ENCODE data around the gene FOXL3.

Gene FOXL3

DNA sequence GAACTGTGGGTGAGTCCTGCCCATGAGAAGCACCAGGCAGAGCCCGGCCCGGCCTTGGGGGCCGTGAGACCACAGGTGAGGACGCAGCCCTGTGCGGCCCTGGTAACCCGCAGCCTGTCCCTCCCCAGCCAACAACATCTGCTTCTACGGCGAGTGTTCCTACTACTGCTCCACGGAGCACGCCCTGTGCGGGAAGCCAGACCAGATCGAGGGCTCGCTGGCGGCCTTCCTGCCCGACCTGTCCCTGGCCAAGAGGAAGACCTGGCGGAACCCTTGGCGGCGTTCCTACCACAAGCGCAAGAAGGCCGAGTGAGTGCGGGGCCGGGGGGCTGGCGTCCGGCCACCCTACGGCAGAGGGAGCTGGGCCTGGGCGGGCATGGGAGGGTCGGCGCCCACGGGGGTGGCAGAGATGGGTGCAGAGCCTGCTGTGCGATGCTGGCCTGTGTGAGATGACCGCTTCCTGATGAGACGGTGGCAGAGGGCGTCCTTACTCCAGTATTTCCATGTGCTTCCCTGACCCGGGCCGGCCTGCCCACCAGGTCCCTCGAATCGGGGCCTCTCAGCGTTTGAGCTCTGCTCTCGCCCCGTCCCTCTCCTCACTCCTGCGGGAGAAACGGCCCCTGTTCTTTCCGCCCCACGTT, 34.1 kb upstream of the FOXL3 start:
- TF ChIP-seq POLR2AphosphoS5 (IDR thresholded peaks at IDR 0.05; ENCODE audit: low read depth, low read length) (no peak), SIN3A (IDR thresholded peaks at IDR 0.05; ENCODE audit: borderline replicate concordance, insufficient read depth, low read length) (no peak)

DNA sequence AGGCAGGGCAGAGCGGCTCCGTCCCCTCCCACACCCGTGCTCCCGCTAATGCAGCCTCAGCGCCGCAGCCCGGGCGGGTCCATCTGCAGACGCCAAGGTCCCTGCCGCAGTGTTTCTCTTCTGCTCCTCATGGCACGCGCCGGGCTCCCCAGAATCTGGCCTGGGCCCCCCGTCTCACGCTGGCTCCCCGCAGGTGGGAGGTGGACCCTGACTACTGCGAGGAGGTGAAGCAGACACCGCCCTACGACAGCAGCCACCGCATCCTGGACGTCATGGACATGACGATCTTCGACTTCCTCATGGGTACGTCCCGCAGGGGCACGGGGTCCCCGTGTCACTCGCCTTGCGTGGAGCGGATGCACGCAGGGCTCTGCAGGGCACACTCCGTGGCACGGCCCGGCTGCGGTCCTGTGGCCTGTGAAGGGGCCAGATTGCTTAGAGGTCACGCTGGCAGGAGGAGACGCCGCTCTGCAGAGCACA, 33.5 kb upstream of the FOXL3 start:
- no peak for TF ChIP-seq TAF1 (IDR thresholded peaks at IDR 0.05; ENCODE audit: borderline replicate concordance, insufficient read depth, low read length)
- no peak for TF ChIP-seq SIN3A (IDR thresholded peaks at IDR 0.05; ENCODE audit: borderline replicate concordance, insufficient read depth, low read length)
- no peak for TF ChIP-seq FOXP2 (optimal IDR thresholded peaks at IDR 0.05; ENCODE audit: borderline replicate concordance, extremely low read depth, extremely low read length, insufficient read depth)
- no peak for TF ChIP-seq POLR2AphosphoS5 (IDR thresholded peaks at IDR 0.05; ENCODE audit: low read depth, low read length)
- TF ChIP-seq, protein P1, sequence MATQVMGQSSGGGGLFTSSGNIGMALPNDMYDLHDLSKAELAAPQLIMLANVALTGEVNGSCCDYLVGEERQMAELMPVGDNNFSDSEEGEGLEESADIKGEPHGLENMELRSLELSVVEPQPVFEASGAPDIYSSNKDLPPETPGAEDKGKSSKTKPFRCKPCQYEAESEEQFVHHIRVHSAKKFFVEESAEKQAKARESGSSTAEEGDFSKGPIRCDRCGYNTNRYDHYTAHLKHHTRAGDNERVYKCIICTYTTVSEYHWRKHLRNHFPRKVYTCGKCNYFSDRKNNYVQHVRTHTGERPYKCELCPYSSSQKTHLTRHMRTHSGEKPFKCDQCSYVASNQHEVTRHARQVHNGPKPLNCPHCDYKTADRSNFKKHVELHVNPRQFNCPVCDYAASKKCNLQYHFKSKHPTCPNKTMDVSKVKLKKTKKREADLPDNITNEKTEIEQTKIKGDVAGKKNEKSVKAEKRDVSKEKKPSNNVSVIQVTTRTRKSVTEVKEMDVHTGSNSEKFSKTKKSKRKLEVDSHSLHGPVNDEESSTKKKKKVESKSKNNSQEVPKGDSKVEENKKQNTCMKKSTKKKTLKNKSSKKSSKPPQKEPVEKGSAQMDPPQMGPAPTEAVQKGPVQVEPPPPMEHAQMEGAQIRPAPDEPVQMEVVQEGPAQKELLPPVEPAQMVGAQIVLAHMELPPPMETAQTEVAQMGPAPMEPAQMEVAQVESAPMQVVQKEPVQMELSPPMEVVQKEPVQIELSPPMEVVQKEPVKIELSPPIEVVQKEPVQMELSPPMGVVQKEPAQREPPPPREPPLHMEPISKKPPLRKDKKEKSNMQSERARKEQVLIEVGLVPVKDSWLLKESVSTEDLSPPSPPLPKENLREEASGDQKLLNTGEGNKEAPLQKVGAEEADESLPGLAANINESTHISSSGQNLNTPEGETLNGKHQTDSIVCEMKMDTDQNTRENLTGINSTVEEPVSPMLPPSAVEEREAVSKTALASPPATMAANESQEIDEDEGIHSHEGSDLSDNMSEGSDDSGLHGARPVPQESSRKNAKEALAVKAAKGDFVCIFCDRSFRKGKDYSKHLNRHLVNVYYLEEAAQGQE (IDR thresholded peaks at IDR 0.05; ENCODE audit: insufficient read depth in 1 of 2, low read depth in 2 of 2, low read length in 2 of 2): no peak

DNA sequence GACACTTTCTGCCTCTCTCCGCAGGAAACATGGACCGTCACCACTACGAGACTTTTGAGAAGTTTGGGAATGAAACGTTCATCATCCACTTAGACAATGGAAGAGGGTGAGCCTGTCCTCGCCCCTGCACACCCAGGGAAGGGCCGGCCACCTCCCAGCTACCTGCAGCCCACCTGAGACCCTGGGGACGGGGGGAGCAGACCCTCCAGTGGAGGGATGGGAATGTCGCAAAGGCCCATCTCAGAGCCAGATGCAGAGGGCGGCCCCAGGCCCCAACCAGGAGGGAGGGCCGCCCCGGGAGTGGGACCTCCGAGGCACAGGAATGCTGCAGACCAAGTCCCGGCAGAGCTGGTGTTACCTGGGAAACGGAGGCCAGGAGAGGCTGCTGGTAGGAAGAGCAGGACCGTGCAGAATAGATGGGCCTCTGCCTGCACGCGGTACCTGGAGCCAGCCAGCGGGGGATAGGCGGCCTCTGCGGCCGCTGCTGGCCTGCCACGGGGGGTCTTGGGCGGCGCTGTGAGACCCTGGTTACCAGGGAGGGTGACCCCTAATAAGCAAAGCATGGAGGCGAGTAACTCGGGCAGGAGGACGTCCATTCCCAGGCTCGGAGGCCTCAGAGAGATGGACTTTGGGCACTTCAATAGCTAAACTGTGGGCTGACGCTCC, 32.9 kb upstream of the FOXL3 start:
- TF ChIP-seq FOXP2 (optimal IDR thresholded peaks at IDR 0.05; ENCODE audit: borderline replicate concordance, extremely low read depth, extremely low read length, insufficient read depth) (no peak), TAF1 (IDR thresholded peaks at IDR 0.05; ENCODE audit: borderline replicate concordance, insufficient read depth, low read length) (no peak), SIN3A (IDR thresholded peaks at IDR 0.05; ENCODE audit: borderline replicate concordance, insufficient read depth, low read length) (no peak), POLR2AphosphoS5 (IDR thresholded peaks at IDR 0.05; ENCODE audit: low read depth, low read length) (no peak)
- TF ChIP-seq, protein P1 (IDR thresholded peaks at IDR 0.05; ENCODE audit: insufficient read depth in 1 of 2, low read depth in 2 of 2, low read length in 2 of 2): no peak

DNA sequence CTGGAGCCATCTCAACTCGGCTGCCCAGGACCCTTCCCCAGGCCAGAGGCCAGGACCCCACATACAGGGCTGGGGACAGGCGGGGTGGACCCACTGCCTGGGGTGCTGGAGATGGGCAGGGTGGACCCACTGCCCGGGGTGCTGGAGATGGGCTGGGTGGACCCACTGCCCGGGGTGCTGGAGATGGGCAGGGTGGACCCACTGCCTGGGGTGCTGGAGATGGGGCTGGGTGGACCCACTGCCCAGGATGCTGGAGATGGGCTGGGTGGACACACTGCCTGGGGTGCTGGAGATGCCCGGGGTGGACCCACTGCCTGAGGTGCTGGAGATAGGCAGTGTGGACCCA, 32.4 kb upstream of the FOXL3 start:
- TF ChIP-seq SIN3A (IDR thresholded peaks at IDR 0.05; ENCODE audit: borderline replicate concordance, insufficient read depth, low read length) (no peak), FOXP2 (optimal IDR thresholded peaks at IDR 0.05; ENCODE audit: borderline replicate concordance, extremely low read depth, extremely low read length, insufficient read depth) (no peak), TAF1 (IDR thresholded peaks at IDR 0.05; ENCODE audit: borderline replicate concordance, insufficient read depth, low read length) (no peak), POLR2AphosphoS5 (IDR thresholded peaks at IDR 0.05; ENCODE audit: low read depth, low read length) (no peak)
- TF ChIP-seq, protein P1 (IDR thresholded peaks at IDR 0.05; ENCODE audit: insufficient read depth in 1 of 2, low read depth in 2 of 2, low read length in 2 of 2): no peak

DNA sequence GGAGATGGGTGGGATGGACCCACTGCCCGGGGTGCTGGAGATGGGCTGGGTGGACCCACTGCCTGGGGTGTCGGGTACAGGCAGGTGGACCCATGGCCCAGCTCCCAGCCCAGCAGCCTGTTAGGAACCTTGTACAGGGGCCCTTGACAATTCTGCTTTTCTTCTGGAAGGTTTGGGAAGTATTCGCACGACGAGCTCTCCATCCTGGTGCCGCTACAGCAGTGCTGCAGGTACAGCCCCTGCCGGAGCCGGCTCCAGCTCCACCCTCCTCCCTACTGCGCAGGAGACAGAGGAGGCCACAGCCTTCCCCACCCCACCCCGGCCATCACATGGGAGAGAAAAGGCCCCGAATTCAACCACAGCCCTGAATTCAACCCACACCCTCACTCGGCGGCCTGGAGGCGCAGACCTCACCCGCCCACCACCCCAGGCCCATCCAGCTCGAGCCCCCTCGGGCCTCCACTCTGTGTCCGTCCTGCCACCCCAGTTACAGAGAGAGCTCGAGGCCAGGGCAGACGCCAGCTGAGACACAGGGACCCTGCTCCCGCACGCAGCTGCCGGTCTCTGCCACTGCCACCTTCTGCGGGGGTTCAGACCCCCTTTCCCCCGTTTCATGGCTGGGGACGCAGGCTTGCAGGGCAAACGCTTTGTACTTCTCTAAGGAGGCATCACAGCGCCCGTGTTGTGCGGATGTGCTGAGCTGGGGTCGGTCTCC, 31.3 kb upstream of the FOXL3 start:
- TF ChIP-seq POLR2AphosphoS5 (IDR thresholded peaks at IDR 0.05; ENCODE audit: low read depth, low read length) (no peak), SIN3A (IDR thresholded peaks at IDR 0.05; ENCODE audit: borderline replicate concordance, insufficient read depth, low read length) (no peak), FOXP2 (optimal IDR thresholded peaks at IDR 0.05; ENCODE audit: borderline replicate concordance, extremely low read depth, extremely low read length, insufficient read depth) (no peak), TAF1 (IDR thresholded peaks at IDR 0.05; ENCODE audit: borderline replicate concordance, insufficient read depth, low read length) (no peak)
- TF ChIP-seq, protein P1 (IDR thresholded peaks at IDR 0.05; ENCODE audit: insufficient read depth in 1 of 2, low read depth in 2 of 2, low read length in 2 of 2): no peak
